Measurements from ENCODE around the gene AZIN2. TPM values are rescaled to one million over a fixed set of nuclear protein-coding genes. Genes with fewer than 3 reads are reported as not detected.

AZIN2 gene
- total and polyA plus RNA-seq, 2 donors from 2014 or later = 4.9 to 7.5 TPM

DNA sequence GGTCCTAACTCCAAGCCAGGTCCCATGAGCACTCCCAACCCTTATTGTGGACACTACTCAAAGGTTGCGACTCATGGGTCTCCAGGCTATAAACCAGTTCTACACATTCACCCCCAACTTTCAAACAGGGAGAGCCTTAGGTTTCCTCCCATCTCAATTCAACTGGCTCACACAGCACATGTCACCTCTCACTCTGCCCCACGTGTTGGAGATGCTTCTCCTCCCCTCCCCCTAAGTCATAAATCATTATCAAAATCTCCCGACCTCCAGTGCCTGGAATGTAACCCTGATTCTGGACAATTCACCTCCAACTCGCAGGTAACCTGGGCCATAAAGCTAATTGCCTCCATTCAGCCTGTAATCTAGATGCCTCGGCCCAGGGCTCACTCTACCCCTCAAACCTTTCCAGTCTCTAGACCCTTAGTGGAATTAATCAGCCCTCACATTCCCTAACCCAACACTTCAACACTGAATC, 44.9 kb upstream of the AZIN2 start:
- FAIRE-seq (no peak), DNase-seq (peak in 4 of 5 donors; percentile 27 to 63 (median 56))
- no peaks in the 10 kb centered on the region for H3K27me3 ChIP-seq (ENCODE audit: control insufficient read depth, insufficient read depth, low read length)
- peak overlapping the region; percentile 89 to 92 (median 90) for H3K4me3 ChIP-seq (ENCODE audit: low read length in 3 of 3)
- peaks cover 3 to 29% (median 11%) of the 10 kb centered on the region in 3 donors for H3K4me1 ChIP-seq (ENCODE audit: control insufficient read depth in 2 of 3, insufficient read depth in 2 of 3, low read depth in 1 of 3, low read length in 3 of 3)
- intact Hi-C loops (cut with DNase I) = no loop called here
- H3K9ac ChIP-seq (ENCODE audit: low read length in 3 of 3) = peak overlapping the region; percentile 68 to 97 (median 87)
- H3K36me3 ChIP-seq (ENCODE audit: control insufficient read depth in 2 of 3, insufficient read depth in 3 of 3, low read length in 3 of 3) = peaks cover 0 to 8% (median 0%) of the 10 kb centered on the region in 3 donors
- H3K9me3 ChIP-seq (ENCODE audit: control insufficient read depth in 2 of 3, insufficient read depth in 1 of 3, low read length in 3 of 3) = no peaks in the 10 kb centered on the region
- peak overlapping the region; percentile 86 to 92 for H3K27ac ChIP-seq (ENCODE audit: low read depth in 2 of 2, low read length in 2 of 2)
- TF ChIP-seq, protein P1, sequence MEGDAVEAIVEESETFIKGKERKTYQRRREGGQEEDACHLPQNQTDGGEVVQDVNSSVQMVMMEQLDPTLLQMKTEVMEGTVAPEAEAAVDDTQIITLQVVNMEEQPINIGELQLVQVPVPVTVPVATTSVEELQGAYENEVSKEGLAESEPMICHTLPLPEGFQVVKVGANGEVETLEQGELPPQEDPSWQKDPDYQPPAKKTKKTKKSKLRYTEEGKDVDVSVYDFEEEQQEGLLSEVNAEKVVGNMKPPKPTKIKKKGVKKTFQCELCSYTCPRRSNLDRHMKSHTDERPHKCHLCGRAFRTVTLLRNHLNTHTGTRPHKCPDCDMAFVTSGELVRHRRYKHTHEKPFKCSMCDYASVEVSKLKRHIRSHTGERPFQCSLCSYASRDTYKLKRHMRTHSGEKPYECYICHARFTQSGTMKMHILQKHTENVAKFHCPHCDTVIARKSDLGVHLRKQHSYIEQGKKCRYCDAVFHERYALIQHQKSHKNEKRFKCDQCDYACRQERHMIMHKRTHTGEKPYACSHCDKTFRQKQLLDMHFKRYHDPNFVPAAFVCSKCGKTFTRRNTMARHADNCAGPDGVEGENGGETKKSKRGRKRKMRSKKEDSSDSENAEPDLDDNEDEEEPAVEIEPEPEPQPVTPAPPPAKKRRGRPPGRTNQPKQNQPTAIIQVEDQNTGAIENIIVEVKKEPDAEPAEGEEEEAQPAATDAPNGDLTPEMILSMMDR (IDR thresholded peaks at IDR 0.05; ENCODE audit: borderline replicate concordance, extremely low read depth, insufficient read depth) = no peak

DNA sequence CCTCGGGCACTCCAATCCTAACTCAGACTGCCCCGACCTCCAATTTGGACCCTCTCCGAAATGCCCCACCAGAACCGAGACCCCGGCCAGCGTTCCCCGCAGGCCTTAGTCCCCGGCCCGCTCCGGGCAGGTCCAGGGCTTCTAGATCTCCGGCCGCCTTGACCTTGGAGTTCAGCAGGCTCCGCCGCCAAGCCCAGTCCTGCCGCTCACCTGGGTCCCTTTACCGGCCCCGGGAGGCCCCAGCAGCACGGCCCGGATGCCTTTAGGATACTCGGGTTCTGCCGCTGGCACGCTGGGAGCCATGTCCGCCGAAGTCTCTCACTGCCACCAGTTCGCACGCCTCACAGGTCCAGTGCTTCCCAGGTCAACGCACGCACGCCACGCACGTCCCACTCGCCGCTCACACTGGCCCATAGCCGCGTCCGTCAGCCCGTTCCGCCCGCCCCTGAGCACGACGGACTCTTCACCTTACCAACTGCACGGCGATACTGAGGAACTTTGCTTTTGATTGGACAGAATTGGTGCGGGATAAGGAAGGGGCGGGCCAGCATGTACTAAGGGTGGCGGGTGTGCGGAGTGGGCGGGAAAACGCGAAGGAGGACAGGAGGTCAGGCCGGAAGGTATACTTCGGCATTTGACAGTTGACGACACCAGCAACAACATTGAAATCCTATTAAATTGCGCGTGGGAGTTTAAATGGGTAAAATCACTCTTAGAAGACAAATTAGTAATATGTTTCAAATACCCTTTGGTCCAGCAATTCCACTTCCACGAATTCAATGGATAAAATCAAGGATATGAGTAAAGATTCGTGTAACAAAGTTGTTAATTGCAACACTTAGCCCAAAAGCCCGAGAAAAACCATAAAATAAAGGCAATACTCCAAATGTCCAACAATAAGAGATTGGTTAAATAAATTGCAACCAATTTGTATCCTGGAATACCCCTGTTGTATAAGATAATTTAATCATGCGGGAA, 44.1 kb upstream of the AZIN2 start, which contains the start of gene AK2:
Gene AK2, minus strand, starts transcription at position 358 of the 978 bp plus-strand sequence. Its CDS starts 55 bp downstream, at position 303.
- peak; percentile 97 to 98 (median 98) for DNase-seq
- TF ChIP-seq, protein P1 (IDR thresholded peaks at IDR 0.05; ENCODE audit: borderline replicate concordance, extremely low read depth, insufficient read depth) = no peak
- peak within 1 kb of the TSS; percentile 86 to 92 for H3K27ac ChIP-seq (ENCODE audit: low read depth in 2 of 2, low read length in 2 of 2)
- H3K4me3 ChIP-seq (ENCODE audit: low read length in 3 of 3) = peak within 1 kb of the TSS; percentile 89 to 92 (median 90)
- H3K36me3 ChIP-seq (ENCODE audit: control insufficient read depth in 2 of 3, insufficient read depth in 3 of 3, low read length in 3 of 3) = peaks cover 0 to 7% (median 0%) of the 10 kb centered on the region in 3 donors
- FAIRE-seq = peak; percentile 91
- H3K27me3 ChIP-seq (ENCODE audit: control insufficient read depth, insufficient read depth, low read length) = no peaks in the 10 kb centered on the region
- peaks cover 3 to 22% (median 9%) of the 10 kb centered on the region in 3 donors for H3K4me1 ChIP-seq (ENCODE audit: control insufficient read depth in 2 of 3, insufficient read depth in 2 of 3, low read depth in 1 of 3, low read length in 3 of 3)
- intact Hi-C loops (cut with DNase I) = no loop called here
- peak within 1 kb of the TSS; percentile 68 to 97 (median 87) for H3K9ac ChIP-seq (ENCODE audit: low read length in 3 of 3)
- no peaks in the 10 kb centered on the region for H3K9me3 ChIP-seq (ENCODE audit: control insufficient read depth in 2 of 3, insufficient read depth in 1 of 3, low read length in 3 of 3)

DNA sequence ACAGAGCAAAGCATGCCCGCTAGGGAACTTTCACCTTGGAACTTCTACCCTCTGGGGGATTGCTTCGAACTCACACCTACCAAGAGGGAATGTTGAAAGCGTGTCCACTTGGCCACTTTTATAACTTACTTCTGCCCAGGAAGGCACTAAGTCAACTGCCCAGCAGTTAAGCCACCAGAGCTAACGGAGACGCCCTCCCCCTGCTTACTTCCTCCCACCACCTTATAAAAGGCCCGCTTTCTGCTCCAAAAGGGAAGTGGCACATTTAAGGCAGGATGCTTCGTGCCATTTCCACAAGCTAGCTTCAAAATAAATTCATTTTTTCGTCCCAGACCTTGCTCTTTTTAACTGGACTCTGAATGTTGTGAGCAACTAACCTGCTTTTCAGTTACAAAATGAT, 41.1 kb upstream of the AZIN2 start:
- H3K9ac ChIP-seq (ENCODE audit: low read length in 3 of 3) = no peak overlapping the region
- intact Hi-C loops (cut with DNase I) = no loop called here
- TF ChIP-seq, protein P1 (IDR thresholded peaks at IDR 0.05; ENCODE audit: borderline replicate concordance, extremely low read depth, insufficient read depth) = no peak
- no peaks in the 10 kb centered on the region for H3K36me3 ChIP-seq (ENCODE audit: control insufficient read depth in 2 of 3, insufficient read depth in 3 of 3, low read length in 3 of 3)
- DNase-seq (no peak), FAIRE-seq (no peak)
- no peaks in the 10 kb centered on the region for H3K27me3 ChIP-seq (ENCODE audit: control insufficient read depth, insufficient read depth, low read length)
- no peaks in the 10 kb centered on the region for H3K9me3 ChIP-seq (ENCODE audit: control insufficient read depth in 2 of 3, insufficient read depth in 1 of 3, low read length in 3 of 3)
- H3K4me1 ChIP-seq (ENCODE audit: control insufficient read depth in 2 of 3, insufficient read depth in 2 of 3, low read depth in 1 of 3, low read length in 3 of 3) = peaks cover 3 to 14% (median 8%) of the 10 kb centered on the region in 3 donors
- H3K27ac ChIP-seq (ENCODE audit: low read depth in 2 of 2, low read length in 2 of 2) = peak overlapping the region in 1 of 2 donors; percentile 14
- no peak overlapping the region for H3K4me3 ChIP-seq (ENCODE audit: low read length in 3 of 3)
